ENCODE measurements around the gene PTMS. TPM values are rescaled to one million over a fixed set of nuclear protein-coding genes. Genes with fewer than 3 reads are reported as not detected.
"Not testable (repeated sequence)": the region's sequence is repeated elsewhere in the genome, so short reads cannot be mapped to it uniquely, and the experiment has no call there.

The PTMS gene
- total and polyA plus RNA-seq, 4 donors: 65.6 to 801 (median 249) TPM

- WGBS, 2 donors: 41 to 46% methylated on average over 8 of the region's 8 CpGs
- Histone ChIP-seq H3K27ac (ENCODE audit: low read depth in 1 of 2, low read length in 1 of 2) (no peak overlapping the region), H3K4me3 (no peak overlapping the region), H3K9ac (ENCODE audit: insufficient read depth in 1 of 2, low read length in 2 of 2) (no peak overlapping the region), H3K27me3 (ENCODE audit: control insufficient read depth in 3 of 3, insufficient read depth in 3 of 3, low read length in 2 of 3) (no peaks in the 10 kb centered on the region), H3K9me3 (ENCODE audit: control insufficient read depth in 4 of 4, insufficient read depth in 3 of 4, low read length in 3 of 4) (no peaks in the 10 kb centered on the region), H3K4me1 (ENCODE audit: control insufficient read depth in 5 of 5, insufficient read depth in 5 of 5, low read length in 5 of 5) (peaks cover 0 to 4% (median 0%) of the 10 kb centered on the region in 5 donors), H3K36me3 (ENCODE audit: control insufficient read depth in 4 of 4, insufficient read depth in 4 of 4, low read length in 4 of 4) (peaks cover 1 to 18% (median 14%) of the 10 kb centered on the region in 4 donors)
- peak; percentile 72 for TF ChIP-seq CTCF (IDR thresholded peaks at IDR 0.05; ENCODE audit: control extremely low read depth, extremely low read depth)
- ATAC-seq (ENCODE audit: insufficient read depth, low FRiP score) (no peak), DNase-seq (peak; percentile 66 to 76 (median 67))
Observed at GRCh38 chr12:6735448-6736191, 30.5 kb upstream of the PTMS start.

- ATAC-seq (ENCODE audit: insufficient read depth, low FRiP score): no peak
- H3K9me3 ChIP-seq (ENCODE audit: control insufficient read depth in 4 of 4, insufficient read depth in 3 of 4, low read length in 3 of 4): no peaks in the 10 kb centered on the region
- H3K27me3 ChIP-seq (ENCODE audit: control insufficient read depth in 3 of 3, insufficient read depth in 3 of 3, low read length in 2 of 3): no peaks in the 10 kb centered on the region
- peaks cover 0 to 10% (median 6%) of the 10 kb centered on the region in 4 donors for H3K36me3 ChIP-seq (ENCODE audit: control insufficient read depth in 4 of 4, insufficient read depth in 4 of 4, low read length in 4 of 4)
- no peak for DNase-seq
- no peak overlapping the region for H3K27ac ChIP-seq (ENCODE audit: low read depth in 1 of 2, low read length in 1 of 2)
- peaks cover 0 to 4% (median 0%) of the 10 kb centered on the region in 5 donors for H3K4me1 ChIP-seq (ENCODE audit: control insufficient read depth in 5 of 5, insufficient read depth in 5 of 5, low read length in 5 of 5)
- 94 to 98% methylated on average over 5 of the region's 5 CpGs for WGBS, 2 donors
- no peak overlapping the region for H3K9ac ChIP-seq (ENCODE audit: insufficient read depth in 1 of 2, low read length in 2 of 2)
- H3K4me3 ChIP-seq: no peak overlapping the region
- TF ChIP-seq CTCF (IDR thresholded peaks at IDR 0.05; ENCODE audit: control extremely low read depth, extremely low read depth): no peak
Observed at GRCh38 chr12:6736754-6737153, 29.4 kb upstream of the PTMS start.

- H3K27ac ChIP-seq (ENCODE audit: low read depth in 1 of 2, low read length in 1 of 2); H3K9ac ChIP-seq (ENCODE audit: insufficient read depth in 1 of 2, low read length in 2 of 2); H3K36me3 ChIP-seq (ENCODE audit: control insufficient read depth in 4 of 4, insufficient read depth in 4 of 4, low read length in 4 of 4); H3K4me1 ChIP-seq (ENCODE audit: control insufficient read depth in 5 of 5, insufficient read depth in 5 of 5, low read length in 5 of 5); H3K9me3 ChIP-seq (ENCODE audit: control insufficient read depth in 4 of 4, insufficient read depth in 3 of 4, low read length in 3 of 4); ATAC-seq (ENCODE audit: insufficient read depth, low FRiP score); H3K27me3 ChIP-seq (ENCODE audit: control insufficient read depth in 3 of 3, insufficient read depth in 3 of 3, low read length in 2 of 3); H3K4me3 ChIP-seq; DNase-seq: not testable (repeated sequence)
- 82 to 86% methylated on average over 11 to 12 of the region's 12 CpGs for WGBS, 2 donors
Observed at GRCh38 chr12:6742080-6742479, 24.1 kb upstream of the PTMS start.

GRCh38 chr12:6742834-6743233 is 23.3 kb upstream of the PTMS start:
- ATAC-seq (ENCODE audit: insufficient read depth, low FRiP score) (no peak), DNase-seq (no peak)
- Histone ChIP-seq H3K27me3 (ENCODE audit: control insufficient read depth in 3 of 3, insufficient read depth in 3 of 3, low read length in 2 of 3) (no peaks in the 10 kb centered on the region), H3K9ac (ENCODE audit: insufficient read depth in 1 of 2, low read length in 2 of 2) (no peak overlapping the region), H3K4me3 (no peak overlapping the region), H3K27ac (ENCODE audit: low read depth in 1 of 2, low read length in 1 of 2) (no peak overlapping the region), H3K9me3 (ENCODE audit: control insufficient read depth in 4 of 4, insufficient read depth in 3 of 4, low read length in 3 of 4) (no peaks in the 10 kb centered on the region), H3K36me3 (ENCODE audit: control insufficient read depth in 4 of 4, insufficient read depth in 4 of 4, low read length in 4 of 4) (peaks cover 5 to 14% (median 13%) of the 10 kb centered on the region in 4 donors), H3K4me1 (ENCODE audit: control insufficient read depth in 5 of 5, insufficient read depth in 5 of 5, low read length in 5 of 5) (no peaks in the 10 kb centered on the region)
- 77 to 92% methylated on average over 3 of the region's 3 CpGs for WGBS, 2 donors
- TF ChIP-seq CTCF (IDR thresholded peaks at IDR 0.05; ENCODE audit: control extremely low read depth, extremely low read depth): no peak

GRCh38 chr12:6743300-6743699 is 22.9 kb upstream of the PTMS start:
- not testable (repeated sequence) for DNase-seq; H3K27ac ChIP-seq (ENCODE audit: low read depth in 1 of 2, low read length in 1 of 2); H3K9me3 ChIP-seq (ENCODE audit: control insufficient read depth in 4 of 4, insufficient read depth in 3 of 4, low read length in 3 of 4); H3K4me1 ChIP-seq (ENCODE audit: control insufficient read depth in 5 of 5, insufficient read depth in 5 of 5, low read length in 5 of 5); H3K27me3 ChIP-seq (ENCODE audit: control insufficient read depth in 3 of 3, insufficient read depth in 3 of 3, low read length in 2 of 3); H3K4me3 ChIP-seq; ATAC-seq (ENCODE audit: insufficient read depth, low FRiP score); H3K9ac ChIP-seq (ENCODE audit: insufficient read depth in 1 of 2, low read length in 2 of 2)
- 71 to 77% methylated on average over 7 of the region's 7 CpGs for WGBS, 2 donors
- H3K36me3 ChIP-seq (ENCODE audit: control insufficient read depth in 4 of 4, insufficient read depth in 4 of 4, low read length in 4 of 4): peaks cover 8 to 17% (median 16%) of the 10 kb centered on the region in 4 donors

Measured in lung (tissue), 12 donors.